CD14-positive monocyte (primary cell): Measurements from ENCODE around the gene JAG2. TPM values are rescaled to one million over a fixed set of nuclear protein-coding genes. Genes with fewer than 3 reads are reported as not detected.

Experiments
- DNase-seq, 3 donors: peaks; one replicate each; pipeline ENCODE4 v3.0.0-alpha.2; 2011 to 2022
- H2AFZ ChIP-seq: 2 replicates; pipeline ENCODE4 v1.6.0; 2012; ENCODE audit warnings: mild to moderate bottlenecking, low read depth, low read length, inconsistent platforms; ENCODE audit not compliant: insufficient read depth, poor library complexity, severe bottlenecking
- H3K27ac ChIP-seq, 2 donors: 1 replicate in 1 of 2; 2 replicates in 1 of 2; pipeline ENCODE4 v1.5.1; 2012 to 2013; ENCODE audit warnings: low read length in 2 of 2, control low read depth in 1 of 2, inconsistent platforms in 1 of 2, low read depth in 1 of 2, mild to moderate bottlenecking in 1 of 2
- H3K27me3 ChIP-seq, 2 donors: one replicate each; pipeline versions ENCODE4 v1.6.0 to v1.6.1; 2011 to 2013; ENCODE audit warnings: low read length in 2 of 2; ENCODE audit not compliant: control insufficient read depth in 2 of 2, insufficient read depth in 2 of 2
- H3K36me3 ChIP-seq, 2 donors: replicated peaks in 1 of 2; 1 replicate in 1 of 2; 2 replicates in 1 of 2; pipeline versions ENCODE4 v1.5.1 to v1.6.1; 2012 to 2013; ENCODE audit warnings: low read length in 2 of 2, control low read depth in 1 of 2, inconsistent platforms in 1 of 2, mild to moderate bottlenecking in 1 of 2; ENCODE audit not compliant: insufficient read depth in 2 of 2, control insufficient read depth in 1 of 2
- H3K4me1 ChIP-seq, 2 donors: 1 replicate in 1 of 2; 2 replicates in 1 of 2; pipeline versions ENCODE4 v1.5.1 to v1.6.1; 2012 to 2013; ENCODE audit warnings: low read length in 2 of 2, control low read depth in 1 of 2, inconsistent platforms in 1 of 2, mild to moderate bottlenecking in 1 of 2, moderate library complexity in 1 of 2; ENCODE audit not compliant: insufficient read depth in 2 of 2, control insufficient read depth in 1 of 2
- H3K4me2 ChIP-seq: replicated peaks from 2 replicates; pipeline ENCODE3; 2012; ENCODE audit warnings: low read length, moderate library complexity, mild to moderate bottlenecking; ENCODE audit not compliant: poor library complexity, severe bottlenecking; ENCODE audit errors: extremely low read depth
- H3K4me3 ChIP-seq, 3 experiments: fragments of 200-600 bp in 1 of 3; sonication (generic) in 1 of 3; replicated peaks in 1 of 3; 1 replicate in 2 of 3; 2 replicates in 1 of 3; pipeline ENCODE4 v1.5.1; 2011 to 2013; ENCODE audit warnings: low read length in 3 of 3, mild to moderate bottlenecking in 3 of 3, control low read depth in 2 of 3, low read depth in 2 of 3, inconsistent platforms in 1 of 3, moderate library complexity in 1 of 3
- H3K79me2 ChIP-seq: 2 replicates; pipeline ENCODE4 v1.6.0; 2012; ENCODE audit warnings: mild to moderate bottlenecking, control low read depth, inconsistent platforms, low read length, moderate library complexity; ENCODE audit not compliant: insufficient read depth
- H3K9ac ChIP-seq: 2 replicates; pipeline ENCODE4 v1.6.0; 2017; ENCODE audit warnings: low read length, mild to moderate bottlenecking; ENCODE audit not compliant: insufficient read depth, poor library complexity, severe bottlenecking
- H3K9me3 ChIP-seq, 2 donors: replicated peaks in 1 of 2; 1 replicate in 1 of 2; 2 replicates in 1 of 2; pipeline versions ENCODE4 v1.5.1 to v1.6.1; 2012 to 2013; ENCODE audit warnings: low read length in 2 of 2, control low read depth in 1 of 2; ENCODE audit not compliant: control insufficient read depth in 1 of 2, insufficient read depth in 1 of 2
- H4K20me1 ChIP-seq: 2 replicates; pipeline ENCODE4 v1.6.0; 2012; ENCODE audit warnings: mild to moderate bottlenecking, low read length, control low read depth, moderate library complexity; ENCODE audit not compliant: insufficient read depth
- H3K27ac Mint-ChIP-seq, 7 donors: one replicate each; pipeline ENCODE4 v1.8.0; 2020; ENCODE audit warnings: mild to moderate bottlenecking in 7 of 7, mixed read lengths in 7 of 7, moderate library complexity in 6 of 7, inconsistent platforms in 2 of 7
- H3K27me3 Mint-ChIP-seq, 3 donors: one replicate each; pipeline ENCODE4 v1.8.0; 2021 to 2022; ENCODE audit warnings: low read depth in 3 of 3, mild to moderate bottlenecking in 3 of 3, mixed read lengths in 3 of 3, moderate library complexity in 3 of 3, inconsistent platforms in 1 of 3
- H3K36me3 Mint-ChIP-seq, 2 donors: one replicate each; pipeline ENCODE4 v1.8.0; 2020; ENCODE audit warnings: mixed read lengths in 2 of 2, inconsistent platforms in 1 of 2, mild to moderate bottlenecking in 1 of 2
- H3K4me1 Mint-ChIP-seq: one replicate; pipeline ENCODE4 v1.8.0; 2020; ENCODE audit warnings: mild to moderate bottlenecking, mixed read lengths
- H3K4me3 Mint-ChIP-seq, 2 donors: one replicate each; pipeline ENCODE4 v1.8.0; 2020; ENCODE audit warnings: mild to moderate bottlenecking in 2 of 2, mixed read lengths in 2 of 2, moderate library complexity in 1 of 2
- H3K9me3 Mint-ChIP-seq, 7 donors: one replicate each; pipeline ENCODE4 v1.8.0; 2020 to 2022; ENCODE audit warnings: mixed read lengths in 7 of 7, mild to moderate bottlenecking in 6 of 7, moderate library complexity in 6 of 7, inconsistent platforms in 2 of 7
- CTCF ChIP-seq: fragments of 200-600 bp; IDR thresholded peaks from one replicate; pipeline ENCODE4 v1.8.0; 2022; ENCODE audit warnings: antibody characterized with exemption, mild to moderate bottlenecking
- WGBS: methylation state at CpG from one replicate; pipeline ENCODE4 v1.1.5; 2013; ENCODE audit warnings: missing lambda C conversion rate; ENCODE audit not compliant: insufficient coverage; 5-methylcytosine and 5-hydroxymethylcytosine counted together
- intact Hi-C, 2 donors: fragments of 100-400 bp; cut with micrococcal nuclease; formaldehyde crosslinking; loops; one replicate each; pipeline versions ENCODE4 v1.15.0 to v1.15.1; 2023
- polyA plus RNA-seq, 3 donors: library from polyadenylated mRNA; depleted of rRNA in 1 of 3; unstranded in 2 of 3; stranded (reverse) in 1 of 3; fragments of 300-500 nt in 2 of 3; fragments of >200 nt in 1 of 3; fragmentation: Illumina TruSeq in 2 of 3; gene quantifications; 1 replicate in 2 of 3; 2 replicates in 1 of 3; pipeline ENCODE4 v1.2.3, GENCODE V29; 2012 to 2021

JAG2 gene
- polyA plus RNA-seq, 3 donors = 1.2 TPM; not detected in 2

- no peak overlapping the region for H3K4me3 Mint-ChIP-seq
- H3K27ac Mint-ChIP-seq = no peak overlapping the region
- no peak overlapping the region for H3K4me2 ChIP-seq
- H3K4me1 ChIP-seq = no peaks in the 10 kb centered on the region
- TF ChIP-seq CTCF = no peak
- H2AFZ ChIP-seq = no peak overlapping the region
- H3K36me3 ChIP-seq = no peaks in the 10 kb centered on the region
- no peak overlapping the region for H3K4me3 ChIP-seq
- H3K27ac ChIP-seq = no peak overlapping the region
- peaks cover 0 to 3% of the 10 kb centered on the region in 2 donors for H3K27me3 ChIP-seq
- WGBS = 92% methylated on average over 16 of the region's 22 CpGs
- H4K20me1 ChIP-seq = no peaks in the 10 kb centered on the region
- no peak overlapping the region for H3K9ac ChIP-seq
- H3K4me1 Mint-ChIP-seq = no peaks in the 10 kb centered on the region
- H3K9me3 ChIP-seq = peaks cover 17 to 21% of the 10 kb centered on the region in 2 donors
- no peaks in the 10 kb centered on the region for H3K36me3 Mint-ChIP-seq
- no peaks in the 10 kb centered on the region for H3K79me2 ChIP-seq
- intact Hi-C loops = no loop called here
- no peak for DNase-seq
- H3K9me3 Mint-ChIP-seq = peaks cover 7 to 35% (median 29%) of the 10 kb centered on the region in 7 donors
- H3K27me3 Mint-ChIP-seq = peaks cover 3 to 28% (median 23%) of the 10 kb centered on the region in 3 donors
These were observed 42.2 kb downstream of the JAG2 start for GRCh38 chr14:105126126-105126980.

GRCh38 chr14:105124823-105125222, 43.8 kb downstream of the JAG2 start:
- no peaks in the 10 kb centered on the region for H3K79me2 ChIP-seq
- intact Hi-C loops = no loop called here
- H3K4me1 ChIP-seq = no peaks in the 10 kb centered on the region
- TF ChIP-seq CTCF = no peak
- peaks cover 0 to 3% of the 10 kb centered on the region in 2 donors for H3K27me3 ChIP-seq
- 57% methylated on average over 5 of the region's 5 CpGs for WGBS
- no peak overlapping the region for H3K4me3 ChIP-seq
- H4K20me1 ChIP-seq = no peaks in the 10 kb centered on the region
- peaks cover 15 to 25% of the 10 kb centered on the region in 2 donors for H3K9me3 ChIP-seq
- Mint-ChIP-seq H3K36me3 (no peaks in the 10 kb centered on the region), H3K27me3 (peaks cover 3 to 29% (median 23%) of the 10 kb centered on the region in 3 donors), H3K4me1 (no peaks in the 10 kb centered on the region), H3K27ac (no peak overlapping the region), H3K4me3 (no peak overlapping the region), H3K9me3 (peaks cover 12 to 30% (median 25%) of the 10 kb centered on the region in 7 donors)
- DNase-seq = no peak
- H2AFZ ChIP-seq = no peak overlapping the region
- no peaks in the 10 kb centered on the region for H3K36me3 ChIP-seq
- no peak overlapping the region for H3K4me2 ChIP-seq
- no peak overlapping the region for H3K9ac ChIP-seq
- no peak overlapping the region for H3K27ac ChIP-seq
